Upper lobe of left lung (tissue), 4 donors: ENCODE results near the gene DDN.

ENCODE experiments used
- EP300 ChIP-seq, 4 donors: sonication (generic); formaldehyde crosslinking; IDR thresholded peaks; one replicate each; pipeline ENCODE4 v1.5.1; 2017; ENCODE audit warnings: antibody characterized with exemption in 4 of 4, control low read depth in 2 of 4
- POLR2A ChIP-seq, 4 donors: fragments of 450-650 bp; IDR thresholded peaks; one replicate each; pipeline ENCODE4 v1.5.1; 2016 to 2017; ENCODE audit warnings: antibody characterized with exemption in 4 of 4, mild to moderate bottlenecking in 2 of 4
- POLR2AphosphoS5 ChIP-seq, 2 donors: sonication (generic); formaldehyde crosslinking; IDR thresholded peaks; one replicate each; pipeline ENCODE4 v1.5.1; 2017; ENCODE audit warnings: antibody characterized with exemption in 2 of 2
- TF ChIP-seq, protein P1 (sequence below), 6 experiments: fragments of 450-650 bp in 4 of 6; fragments of 200-600 bp in 2 of 6; sonication (generic) in 2 of 6; IDR thresholded peaks; one replicate each; pipeline ENCODE4 v1.5.1; 2016 to 2019; ENCODE audit warnings: antibody characterized with exemption in 6 of 6

DNA sequence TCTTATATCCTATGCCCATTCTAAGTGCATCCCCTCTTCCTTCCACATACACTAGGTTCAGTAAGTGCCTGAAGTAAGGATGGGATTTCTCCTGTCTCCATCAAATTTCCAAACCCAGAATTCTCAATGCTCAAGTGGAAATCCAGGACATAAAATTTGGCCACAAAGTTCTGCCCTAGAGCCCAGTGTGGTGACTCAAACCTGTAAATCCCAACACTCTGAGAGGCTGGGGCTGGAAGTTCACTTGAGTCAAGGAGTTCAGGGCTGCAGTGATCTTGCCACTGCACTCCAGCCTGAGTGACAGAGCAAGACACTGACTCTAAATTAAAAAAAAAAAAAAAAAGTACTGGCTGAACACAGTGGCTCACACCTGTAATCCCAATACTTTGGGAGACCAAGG lies 37.4 kb downstream of the DDN start:
- TF ChIP-seq, protein P1, sequence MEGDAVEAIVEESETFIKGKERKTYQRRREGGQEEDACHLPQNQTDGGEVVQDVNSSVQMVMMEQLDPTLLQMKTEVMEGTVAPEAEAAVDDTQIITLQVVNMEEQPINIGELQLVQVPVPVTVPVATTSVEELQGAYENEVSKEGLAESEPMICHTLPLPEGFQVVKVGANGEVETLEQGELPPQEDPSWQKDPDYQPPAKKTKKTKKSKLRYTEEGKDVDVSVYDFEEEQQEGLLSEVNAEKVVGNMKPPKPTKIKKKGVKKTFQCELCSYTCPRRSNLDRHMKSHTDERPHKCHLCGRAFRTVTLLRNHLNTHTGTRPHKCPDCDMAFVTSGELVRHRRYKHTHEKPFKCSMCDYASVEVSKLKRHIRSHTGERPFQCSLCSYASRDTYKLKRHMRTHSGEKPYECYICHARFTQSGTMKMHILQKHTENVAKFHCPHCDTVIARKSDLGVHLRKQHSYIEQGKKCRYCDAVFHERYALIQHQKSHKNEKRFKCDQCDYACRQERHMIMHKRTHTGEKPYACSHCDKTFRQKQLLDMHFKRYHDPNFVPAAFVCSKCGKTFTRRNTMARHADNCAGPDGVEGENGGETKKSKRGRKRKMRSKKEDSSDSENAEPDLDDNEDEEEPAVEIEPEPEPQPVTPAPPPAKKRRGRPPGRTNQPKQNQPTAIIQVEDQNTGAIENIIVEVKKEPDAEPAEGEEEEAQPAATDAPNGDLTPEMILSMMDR (IDR thresholded peaks at IDR 0.05): no peak
- TF ChIP-seq EP300 (IDR thresholded peaks at IDR 0.05) (no peak), POLR2A (IDR thresholded peaks at IDR 0.05) (no peak), POLR2AphosphoS5 (IDR thresholded peaks at IDR 0.05) (no peak)
